Tibial nerve (tissue), 4 donors: ENCODE data around the gene AMY2A.
"Not testable (repeated sequence)": the region's sequence is repeated elsewhere in the genome, so short reads cannot be mapped to it uniquely, and the experiment has no call there.

Experiments used
- EP300 ChIP-seq, 2 donors: sonication (generic); formaldehyde crosslinking; IDR thresholded peaks; one replicate each; pipeline ENCODE4 v1.6.1; 2017; ENCODE audit warnings: antibody characterized with exemption in 2 of 2, mild to moderate bottlenecking in 1 of 2
- POLR2A ChIP-seq, 2 donors: fragments of 450-650 bp; IDR thresholded peaks; one replicate each; pipeline ENCODE4 v1.6.1; 2017; ENCODE audit warnings: antibody characterized with exemption in 2 of 2, mild to moderate bottlenecking in 2 of 2, moderate library complexity in 2 of 2
- TF ChIP-seq, protein P1 (sequence below), 5 experiments: fragments of 200-600 bp in 3 of 5; fragments of 450-650 bp in 2 of 5; sonication (generic) in 3 of 5; IDR thresholded peaks; one replicate each; pipeline ENCODE4 v1.5.1; 2016 to 2019; ENCODE audit warnings: antibody characterized with exemption in 5 of 5, mild to moderate bottlenecking in 3 of 5, moderate library complexity in 2 of 5

DNA sequence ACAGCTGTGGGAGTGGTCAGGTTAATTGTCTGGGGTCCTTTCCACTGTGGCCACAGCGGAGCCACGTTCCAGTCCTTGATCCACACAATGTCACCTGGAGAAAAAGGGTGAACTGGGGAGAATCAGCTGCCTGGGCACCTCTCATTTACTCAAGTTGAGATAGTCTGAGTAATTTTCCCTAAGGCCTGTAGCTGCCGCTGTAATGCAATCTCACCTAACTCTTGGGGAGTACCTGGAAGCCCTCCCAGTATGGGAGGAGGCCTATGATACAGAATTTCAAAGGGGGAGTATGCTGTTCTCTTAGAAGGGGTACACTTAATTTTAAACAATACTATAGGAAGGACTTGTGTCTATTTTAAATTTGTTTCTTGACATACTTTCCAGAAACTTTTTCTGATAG is 33.1 kb downstream of the AMY2A start:
- not testable (repeated sequence) for TF ChIP-seq POLR2A, EP300 (IDR thresholded peaks at IDR 0.05)
- TF ChIP-seq, protein P1, sequence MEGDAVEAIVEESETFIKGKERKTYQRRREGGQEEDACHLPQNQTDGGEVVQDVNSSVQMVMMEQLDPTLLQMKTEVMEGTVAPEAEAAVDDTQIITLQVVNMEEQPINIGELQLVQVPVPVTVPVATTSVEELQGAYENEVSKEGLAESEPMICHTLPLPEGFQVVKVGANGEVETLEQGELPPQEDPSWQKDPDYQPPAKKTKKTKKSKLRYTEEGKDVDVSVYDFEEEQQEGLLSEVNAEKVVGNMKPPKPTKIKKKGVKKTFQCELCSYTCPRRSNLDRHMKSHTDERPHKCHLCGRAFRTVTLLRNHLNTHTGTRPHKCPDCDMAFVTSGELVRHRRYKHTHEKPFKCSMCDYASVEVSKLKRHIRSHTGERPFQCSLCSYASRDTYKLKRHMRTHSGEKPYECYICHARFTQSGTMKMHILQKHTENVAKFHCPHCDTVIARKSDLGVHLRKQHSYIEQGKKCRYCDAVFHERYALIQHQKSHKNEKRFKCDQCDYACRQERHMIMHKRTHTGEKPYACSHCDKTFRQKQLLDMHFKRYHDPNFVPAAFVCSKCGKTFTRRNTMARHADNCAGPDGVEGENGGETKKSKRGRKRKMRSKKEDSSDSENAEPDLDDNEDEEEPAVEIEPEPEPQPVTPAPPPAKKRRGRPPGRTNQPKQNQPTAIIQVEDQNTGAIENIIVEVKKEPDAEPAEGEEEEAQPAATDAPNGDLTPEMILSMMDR (IDR thresholded peaks at IDR 0.05), result not testable (repeated sequence)
